GM23248 (cell line): ENCODE measurements around the gene NOC4L.

ENCODE experiments used
- EZH2 ChIP-seq: fragments of 200-600 bp; sonication (generic); IDR thresholded peaks from 2 replicates; pipeline ENCODE4 v1.6.1; 2018; ENCODE audit warnings: antibody characterized with exemption, mild to moderate bottlenecking; ENCODE audit not compliant: insufficient read depth, poor library complexity, severe bottlenecking
- EZH2phosphoT487 ChIP-seq: fragments of 200-600 bp; sonication (generic); IDR thresholded peaks from 2 replicates; pipeline ENCODE4 v1.6.1; 2018; ENCODE audit warnings: antibody characterized with exemption, moderate library complexity, mild to moderate bottlenecking, low read depth; ENCODE audit not compliant: insufficient read depth

DNA sequence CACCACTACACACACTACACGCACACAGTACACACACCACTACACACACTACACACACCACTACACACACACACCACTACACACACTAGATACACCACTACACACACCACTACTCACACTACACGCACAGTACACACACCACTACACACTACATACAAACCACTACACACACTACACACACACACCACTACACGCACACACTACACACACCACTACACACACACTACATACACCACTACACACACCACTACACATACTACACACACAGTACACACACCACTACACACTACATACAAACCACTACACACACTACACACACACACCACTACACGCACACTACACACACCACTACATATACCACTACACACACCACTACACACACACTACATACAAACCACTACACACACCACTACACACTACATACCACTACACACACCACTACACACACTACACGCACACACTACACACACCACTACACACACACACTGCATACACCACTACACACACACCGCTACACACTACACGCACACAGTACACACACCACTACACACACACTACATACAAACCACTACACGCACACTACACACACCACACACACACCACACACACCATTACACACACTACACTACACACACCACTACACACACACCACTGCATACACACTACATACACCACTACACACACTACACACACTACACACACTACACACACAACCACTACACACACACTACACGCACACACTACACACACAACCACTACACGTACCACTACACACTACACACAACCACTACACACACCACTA lies 11.7 kb downstream of the NOC4L start:
- TF ChIP-seq EZH2 = no peak
- TF ChIP-seq EZH2phosphoT487 = no peak
